Right lobe of liver (tissue), 6 donors: ENCODE results near the gene SYCE3. TPM values are rescaled to one million over a fixed set of nuclear protein-coding genes. Genes with fewer than 3 reads are reported as not detected.

Source experiments
- ATAC-seq, 4 donors: fragments of 200-7000 bp; cut with Tn5 transposase; one replicate each; pipeline ENCODE4 v1.9.1; 2020; ENCODE audit warnings: mild to moderate bottlenecking in 4 of 4, moderate library complexity in 4 of 4
- DNase-seq, 3 donors: peaks; one replicate each; pipeline ENCODE4 v3.0.0-alpha.2; 2020
- H3K27ac ChIP-seq, 3 donors: fragments of 200-600 bp; one replicate each; pipeline ENCODE4 v1.8.0; 2022
- H3K27me3 ChIP-seq, 2 donors: fragments of 200-600 bp; one replicate each; pipeline ENCODE4 v1.8.0; 2022
- H3K36me3 ChIP-seq, 4 donors: fragments of 200-600 bp; sonication (generic) in 1 of 4; one replicate each; pipeline versions ENCODE4 v1.5.1 to v1.8.0; 2017 to 2022; ENCODE audit warnings: control low read depth in 1 of 4
- H3K4me1 ChIP-seq, 4 donors: fragments of 200-600 bp; sonication (generic) in 1 of 4; one replicate each; pipeline versions ENCODE4 v1.5.1 to v1.8.0; 2017 to 2022; ENCODE audit warnings: control low read depth in 1 of 4
- H3K4me3 ChIP-seq, 3 donors: fragments of 200-600 bp; one replicate each; pipeline ENCODE4 v1.8.0; 2022
- H3K9me3 ChIP-seq, 4 donors: fragments of 200-600 bp; sonication (generic) in 1 of 4; one replicate each; pipeline versions ENCODE4 v1.5.1 to v1.8.0; 2017 to 2022; ENCODE audit warnings: control low read depth in 1 of 4
- CTCF ChIP-seq, 4 donors: fragments of 200-600 bp in 3 of 4; fragments of 450-650 bp in 1 of 4; IDR thresholded peaks; one replicate each; pipeline versions ENCODE4 v1.5.1 to v1.8.0; 2016 to 2022; ENCODE audit warnings: antibody characterized with exemption in 4 of 4, mild to moderate bottlenecking in 2 of 4
- POLR2A ChIP-seq: fragments of 450-650 bp; IDR thresholded peaks from one replicate; pipeline ENCODE4 v1.6.1; 2017; ENCODE audit warnings: antibody characterized with exemption, mild to moderate bottlenecking
- WGBS: methylation state at CpG from one replicate; pipeline ENCODE4 v1.1.6; 2018; ENCODE audit warnings: low coverage, low lambda C conversion rate; ENCODE audit not compliant: insufficient coverage; ENCODE audit errors: missing lambda C conversion rate; 5-methylcytosine and 5-hydroxymethylcytosine counted together
- intact Hi-C, 2 donors: fragments of 100-400 bp; cut with DNase I; formaldehyde crosslinking; loops; one replicate each; pipeline versions ENCODE4 v1.11.2 to v1.14.1; 2022
- total RNA-seq, 6 experiments: library from RNA; depleted of rRNA in 2 of 6; stranded (reverse); fragments of >200 nt in 2 of 6; fragmentation: NEBNext Ultra II Directional in 3 of 6; extraction: Animal tissue kit (Norgen Biotek cat#: 25700) in 3 of 6; gene quantifications; one replicate each; pipeline versions ENCODE4 v1.1.0 to v1.2.4, GENCODE V29; 2016 to 2023
- donor health status: DM: no; HTN: yes; CAD: no.
- donor health status: DM: no; HTN: no; CAD: no.
- donor health status: DM: no; HTN: no; CAD: no.
- donor health status: DM: no; HTN: yes; CAD: no.
- donor health status: DM: no; HTN: yes; CAD: no.

SYCE3 gene
- total RNA-seq, 6 experiments from 2014 or later: 3.3 to 4.7 TPM; not detected in 4

DNA sequence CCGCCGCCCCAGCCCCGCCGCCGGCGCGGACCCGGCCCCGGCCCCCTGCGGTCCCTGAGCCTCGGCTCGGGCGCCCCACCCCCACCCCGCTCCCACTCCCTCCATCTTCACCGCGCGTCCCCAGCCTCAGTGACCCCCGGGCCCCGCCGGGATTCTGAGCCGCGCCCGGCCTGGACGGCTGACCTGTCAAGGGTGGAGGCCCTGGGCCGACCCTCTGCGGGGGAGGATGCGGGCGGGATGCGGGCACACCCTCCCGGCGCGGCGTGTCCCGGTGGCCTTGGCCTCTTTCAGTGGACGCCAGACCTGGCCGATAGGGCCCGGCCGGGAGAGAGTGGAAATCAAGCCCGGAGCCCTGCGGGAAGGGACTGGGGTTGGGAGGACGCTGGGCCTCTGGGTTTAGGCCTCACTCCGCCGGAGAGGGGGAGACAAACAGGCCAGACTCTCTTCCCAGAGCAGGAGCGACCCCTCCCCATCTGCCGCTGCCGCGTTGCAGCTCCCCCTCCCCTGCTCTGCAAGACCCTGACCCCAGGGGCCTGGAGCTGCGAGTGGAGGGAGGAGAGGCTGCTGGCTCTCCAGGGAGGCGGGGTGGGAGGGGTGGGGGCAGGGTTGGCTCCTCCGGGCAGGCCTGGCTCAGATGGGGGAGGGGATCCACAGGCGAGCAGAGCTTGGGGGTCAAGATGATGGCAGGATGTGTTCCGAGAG lies 38.4 kb upstream of the SYCE3 start:
- intact Hi-C loops: loop anchor here in 1 of 2 donors (5.0 kb wide), 1 partner anchor 49 kb away; no protein-coding TSS in a partner anchor
- Histone ChIP-seq H3K27ac (no peak overlapping the region), H3K36me3 (no peaks in the 10 kb centered on the region), H3K4me3 (peak overlapping the region in 1 of 3 donors; percentile 35), H3K9me3 (no peaks in the 10 kb centered on the region), H3K27me3 (peaks cover 6% of the 10 kb centered on the region in 2 donors), H3K4me1 (peaks cover 0 to 6% (median 0%) of the 10 kb centered on the region in 4 donors)
- TF ChIP-seq CTCF (IDR thresholded peaks at IDR 0.05) (no peak), POLR2A (no peak)
- WGBS: 0% methylated on average over 2 of the region's 52 CpGs
- DNase-seq (peak in 1 of 3 donors; percentile 22), ATAC-seq (peak in 2 of 4 donors; percentile 11 to 12)

DNA sequence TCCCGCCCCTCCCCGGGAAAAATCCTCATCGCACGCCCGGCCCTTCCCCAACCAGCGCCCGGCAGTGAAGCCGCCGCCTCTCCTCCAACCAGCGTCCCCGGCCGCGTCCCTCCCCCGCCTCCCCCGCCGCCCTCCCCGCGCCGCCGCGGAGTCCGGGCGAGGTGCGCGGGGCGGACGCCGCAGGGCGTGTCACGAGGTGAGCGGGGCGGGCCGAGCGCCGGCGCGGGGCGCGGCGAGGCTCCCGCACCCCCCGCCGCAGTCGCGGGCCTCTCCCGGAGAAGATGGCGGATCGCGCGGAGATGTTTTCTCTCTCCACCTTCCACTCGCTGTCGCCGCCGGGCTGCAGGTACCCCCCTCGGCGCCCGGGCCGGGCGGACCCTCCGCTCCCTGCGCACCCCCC lies 37.8 kb upstream of the SYCE3 start, which contains the start of gene MAPK8IP2:
Gene MAPK8IP2, plus strand, starts transcription at position 256 of the 400 bp plus-strand sequence. Its CDS starts 26 bp downstream, at position 282.
- Histone ChIP-seq H3K27me3 (peaks cover 6% of the 10 kb centered on the region in 2 donors), H3K4me3 (peak within 1 kb of the TSS in 2 of 3 donors; percentile 29 to 35)
- WGBS: 0% methylated on average over 2 of the region's 61 CpGs

DNA sequence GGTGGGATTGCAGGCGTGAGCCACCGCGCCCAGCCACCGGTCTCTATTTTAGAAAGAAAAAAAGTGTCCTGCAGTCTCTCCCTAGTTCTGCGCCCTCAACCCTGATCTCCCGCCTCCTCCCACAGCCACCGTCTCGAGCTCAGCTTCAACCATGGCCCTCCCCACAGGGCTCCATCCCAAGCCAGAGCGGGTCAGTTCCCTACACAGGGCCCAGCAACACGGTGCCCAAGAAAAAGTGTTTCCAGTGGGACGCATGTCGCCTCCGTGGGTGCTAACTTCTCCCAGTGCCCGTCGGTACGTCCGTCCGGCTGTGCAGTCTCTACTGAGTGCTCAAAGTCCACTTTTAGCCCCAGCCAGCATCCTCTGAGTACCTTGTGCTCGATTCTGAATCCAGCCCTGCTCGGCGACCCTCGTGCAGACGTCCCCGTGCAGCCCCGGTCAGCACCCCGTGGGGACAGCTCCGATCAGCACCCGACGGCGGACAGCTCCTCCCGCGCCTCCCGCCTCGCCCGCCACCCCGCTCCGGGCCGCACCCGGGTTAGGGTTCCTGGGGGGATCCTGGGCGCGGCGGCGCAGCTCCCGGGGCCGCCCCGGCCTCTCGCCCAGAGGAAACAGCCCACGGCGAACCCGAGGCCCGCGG lies 37.2 kb upstream of the SYCE3 start:
- H3K27me3 ChIP-seq: peaks cover 6% of the 10 kb centered on the region in 2 donors
- WGBS: 17% methylated on average over 3 of the region's 52 CpGs

More for the DNA sequence above, 37.8 kb upstream of the SYCE3 start, which contains the start of gene MAPK8IP2:
- H3K9me3 ChIP-seq: no peaks in the 10 kb centered on the region
- ATAC-seq (peak; percentile 23 to 40 (median 34)), DNase-seq (peak in 1 of 3 donors; percentile 18)
- intact Hi-C loops: loop anchor here in 1 of 2 donors (5.0 kb wide), 1 partner anchor 48 kb away; no protein-coding TSS in a partner anchor
- peaks cover 0 to 6% (median 0%) of the 10 kb centered on the region in 4 donors for H3K4me1 ChIP-seq
- no peaks in the 10 kb centered on the region for H3K36me3 ChIP-seq
- no peak for TF ChIP-seq CTCF (IDR thresholded peaks at IDR 0.05)
- TF ChIP-seq POLR2A: no peak
- no peak within 1 kb of the TSS for H3K27ac ChIP-seq

GRCh38 chr22:50597097-50597496 lies 34.4 kb upstream of the SYCE3 start:
- no peak for TF ChIP-seq POLR2A
- no peak for TF ChIP-seq CTCF (IDR thresholded peaks at IDR 0.05)
- no peak overlapping the region for H3K27ac ChIP-seq
- H3K9me3 ChIP-seq: no peaks in the 10 kb centered on the region
- no peak overlapping the region for H3K4me3 ChIP-seq
- H3K27me3 ChIP-seq: peaks cover 0 to 6% of the 10 kb centered on the region in 2 donors
- peaks cover 0 to 6% (median 0%) of the 10 kb centered on the region in 4 donors for H3K4me1 ChIP-seq
- no peaks in the 10 kb centered on the region for H3K36me3 ChIP-seq
- no peak for ATAC-seq
- intact Hi-C loops: no loop called here
- 82% methylated on average over 4 of the region's 5 CpGs for WGBS
- DNase-seq: no peak

More for the DNA sequence above, 37.2 kb upstream of the SYCE3 start:
- Histone ChIP-seq H3K4me1 (peaks cover 0 to 6% (median 0%) of the 10 kb centered on the region in 4 donors), H3K4me3 (peak overlapping the region in 2 of 3 donors; percentile 29 to 35), H3K9me3 (no peaks in the 10 kb centered on the region), H3K36me3 (no peaks in the 10 kb centered on the region), H3K27ac (no peak overlapping the region)
- ATAC-seq: peak; percentile 74 to 90 (median 82)
- no peak for TF ChIP-seq CTCF (IDR thresholded peaks at IDR 0.05)
- TF ChIP-seq POLR2A: no peak
- DNase-seq: peak in 1 of 3 donors; percentile 61
- intact Hi-C loops: loop anchor here in 1 of 2 donors (5.0 kb wide), 1 partner anchor 48 kb away; no protein-coding TSS in a partner anchor
